Common myeloid progenitor, CD34-positive (primary cell): Measurements from ENCODE around the gene LYPD6B. TPM values are rescaled to one million over a fixed set of nuclear protein-coding genes. Genes with fewer than 3 reads are reported as not detected.
A peak's percentile ranks its signal among the peaks of the same experiment; 100 is the strongest.

Experiments used
- CTCF ChIA-PET: fragments of 350-600 bp; sonication (Branson Sonifier 250); formaldehyde crosslinking; loops from one replicate; lab custom pipeline; 2021; ENCODE audit warnings: antibody characterized with exemption; lab: Charles Lee
- POLR2A ChIA-PET: fragments of 350-600 bp; sonication (Branson Sonifier 250); formaldehyde crosslinking; loops from one replicate; lab custom pipeline; 2021; ENCODE audit warnings: antibody characterized with exemption; lab: Charles Lee
- DNase-seq, 3 donors: peaks; one replicate each; pipeline versions ENCODE4 v3.0.0 to v3.0.0-alpha.2; 2013
- H3K27ac ChIP-seq, 2 experiments: 1 replicate in 1 of 2; 2 replicates in 1 of 2; pipeline ENCODE4 v1.7.0; 2013; ENCODE audit warnings: inconsistent platforms in 2 of 2, low read length in 2 of 2, mild to moderate bottlenecking in 2 of 2, low read depth in 1 of 2, moderate library complexity in 1 of 2; ENCODE audit not compliant: severe bottlenecking in 2 of 2, insufficient read depth in 1 of 2, poor library complexity in 1 of 2
- H3K27me3 ChIP-seq, 5 experiments: replicated peaks in 2 of 5; 1 replicate in 3 of 5; 2 replicates in 2 of 5; pipeline versions ENCODE4 v1.6.1 to v1.7.0; 2013; ENCODE audit warnings: low read length in 4 of 5, mild to moderate bottlenecking in 2 of 5, moderate library complexity in 2 of 5, inconsistent platforms in 1 of 5; ENCODE audit not compliant: insufficient read depth in 5 of 5, control insufficient read depth in 4 of 5
- H3K36me3 ChIP-seq, 4 experiments: 1 replicate in 2 of 4; 2 replicates in 2 of 4; pipeline versions ENCODE4 v1.6.1 to v1.7.0; 2013; ENCODE audit warnings: low read length in 3 of 4, control low read depth in 1 of 4, mild to moderate bottlenecking in 1 of 4; ENCODE audit not compliant: control insufficient read depth in 4 of 4, insufficient read depth in 4 of 4
- H3K4me1 ChIP-seq, 4 experiments: 1 replicate in 3 of 4; 2 replicates in 1 of 4; pipeline versions ENCODE4 v1.6.1 to v1.7.1; 2013; ENCODE audit warnings: low read length in 3 of 4, mild to moderate bottlenecking in 3 of 4, control low read depth in 1 of 4, inconsistent platforms in 1 of 4, moderate library complexity in 1 of 4; ENCODE audit not compliant: control insufficient read depth in 4 of 4, insufficient read depth in 4 of 4; ENCODE audit errors: control extremely low read depth in 1 of 4
- H3K4me3 ChIP-seq, 7 experiments: 1 replicate in 4 of 7; 2 replicates in 3 of 7; pipeline versions ENCODE4 v1.5.1 to v1.7.0; 2013; ENCODE audit warnings: mild to moderate bottlenecking in 7 of 7, low read length in 6 of 7, moderate library complexity in 6 of 7, inconsistent platforms in 2 of 7, low read depth in 2 of 7, control low read depth in 1 of 7; ENCODE audit not compliant: insufficient read depth in 4 of 7, control insufficient read depth in 1 of 7; ENCODE audit errors: extremely low read depth in 1 of 7
- H3K9me3 ChIP-seq, 5 experiments: 1 replicate in 4 of 5; 2 replicates in 1 of 5; pipeline versions ENCODE4 v1.6.1 to v1.7.1; 2013; ENCODE audit warnings: low read length in 4 of 5, mild to moderate bottlenecking in 2 of 5, inconsistent platforms in 1 of 5, low read depth in 1 of 5, moderate library complexity in 1 of 5; ENCODE audit not compliant: control insufficient read depth in 4 of 5, insufficient read depth in 2 of 5; ENCODE audit errors: control extremely low read depth in 1 of 5
- WGBS: methylation state at CpG from one replicate; pipeline ENCODE4 v1.1.5; 2013; ENCODE audit not compliant: insufficient coverage; 5-methylcytosine and 5-hydroxymethylcytosine counted together
- polyA plus RNA-seq: library from polyadenylated mRNA; unstranded; fragments of 120-200 nt; gene quantifications from one replicate; pipeline ENCODE4 v1.2.1, GENCODE V29; 2013

Gene LYPD6B, protein sequence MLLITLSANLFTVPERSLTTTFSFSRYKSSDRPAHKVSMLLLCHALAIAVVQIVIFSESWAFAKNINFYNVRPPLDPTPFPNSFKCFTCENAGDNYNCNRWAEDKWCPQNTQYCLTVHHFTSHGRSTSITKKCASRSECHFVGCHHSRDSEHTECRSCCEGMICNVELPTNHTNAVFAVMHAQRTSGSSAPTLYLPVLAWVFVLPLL
- polyA plus RNA-seq, result 1.3 TPM

DNA sequence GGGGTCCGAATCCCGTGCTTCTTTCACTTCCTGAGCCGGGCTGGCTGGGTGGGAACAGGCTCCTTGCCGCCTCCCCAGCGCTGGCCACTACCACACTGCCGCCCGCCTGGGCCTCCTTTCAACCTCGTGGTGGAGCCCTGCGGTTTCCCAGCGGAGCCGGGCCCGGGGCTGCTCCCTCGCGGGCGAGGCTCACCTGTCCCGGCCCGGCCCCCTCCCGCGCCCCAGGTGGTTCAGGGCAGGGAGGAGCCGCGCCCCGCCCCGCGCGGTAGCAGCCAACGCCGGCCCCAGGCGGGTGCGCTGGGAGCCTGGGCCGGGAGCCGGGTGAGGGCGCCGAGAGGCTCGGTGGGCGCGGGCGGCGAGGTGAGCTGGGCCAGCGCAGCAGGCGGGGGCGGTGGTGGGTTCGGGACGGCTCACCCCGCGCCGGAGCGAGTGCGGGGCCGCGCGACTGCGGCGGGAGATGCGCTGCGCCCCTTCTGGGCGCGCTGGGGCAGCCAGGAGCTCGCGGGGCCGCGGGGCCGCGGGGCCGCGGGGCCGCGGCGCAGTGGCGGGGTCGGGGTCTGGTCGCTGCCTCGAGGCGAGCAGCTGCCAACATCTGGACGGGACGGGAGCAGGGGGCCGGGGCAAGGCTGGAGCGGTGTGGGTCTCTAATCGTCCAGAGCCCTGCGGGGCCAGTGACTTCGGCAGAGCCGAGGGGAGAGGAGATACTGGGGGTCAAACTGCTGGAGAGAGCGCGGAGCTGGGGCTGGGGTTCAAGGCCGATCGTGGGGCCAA is at the start of gene LYPD6B:
Gene LYPD6B (plus strand): TSS at position 258 of the 771 bp plus-strand sequence. CDS start 92,250 bp downstream, outside the sequence.
- POLR2A ChIA-PET, result no interaction called here
- Histone ChIP-seq H3K4me1 (peaks cover 0 to 15% (median 11%) of the 10 kb centered on the region in 4 experiments), H3K4me3 (peak within 1 kb of the TSS in 6 of 7 experiments; percentile 13 to 68 (median 54)), H3K27me3 (peaks cover 0 to 30% (median 19%) of the 10 kb centered on the region in 5 experiments), H3K27ac (no peak within 1 kb of the TSS), H3K9me3 (no peaks in the 10 kb centered on the region), H3K36me3 (no peaks in the 10 kb centered on the region)
- CTCF ChIA-PET, result interaction anchor here (0.6 to 2.2 kb wide), 9 partner anchors 11 to 518 kb away, joined by 3 to 12 read pairs (median 4); no protein-coding TSS in a partner anchor
- DNase-seq, result peak; percentile 8 to 58 (median 31)
- 1% methylated on average over 61 of the region's 85 CpGs for WGBS

DNA sequence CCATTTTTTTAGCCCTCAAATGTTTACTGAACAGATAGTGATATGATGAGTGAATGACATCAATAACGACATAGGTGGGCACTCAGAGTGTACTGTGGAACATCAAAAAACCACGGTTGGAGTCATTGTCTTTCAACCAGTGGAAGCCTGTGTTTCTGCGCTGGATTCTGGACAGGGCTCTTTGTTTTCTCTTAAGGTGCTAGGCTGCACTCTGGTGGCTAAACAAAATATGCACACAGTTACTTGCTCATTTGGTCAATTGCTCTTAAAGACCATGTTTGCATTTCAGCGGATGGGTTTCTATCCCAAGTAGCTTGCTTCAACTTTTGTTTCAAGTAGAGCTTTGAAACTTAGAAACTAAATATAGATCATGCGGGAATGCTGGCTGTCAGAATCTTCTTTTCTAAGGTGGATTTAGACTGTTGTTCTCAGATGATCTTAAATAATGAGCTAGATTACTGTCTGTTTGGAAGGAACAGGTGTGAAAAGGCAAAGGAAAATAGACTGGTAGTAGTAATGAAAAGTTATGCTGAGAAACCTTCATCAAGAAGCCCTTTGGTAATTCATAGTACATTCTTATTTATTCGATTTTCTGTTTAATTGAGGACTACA is 48.5 kb upstream of the LYPD6B start:
- Histone ChIP-seq H3K27ac (no peak overlapping the region), H3K9me3 (no peaks in the 10 kb centered on the region), H3K27me3 (no peaks in the 10 kb centered on the region), H3K4me1 (peaks cover 0 to 12% (median 0%) of the 10 kb centered on the region in 4 experiments), H3K36me3 (no peaks in the 10 kb centered on the region), H3K4me3 (no peak overlapping the region)
- 32% methylated on average over 5 of the region's 6 CpGs for WGBS
- DNase-seq, result peak; percentile 88 to 94 (median 88)
- CTCF ChIA-PET, result interaction anchor here (0.6 to 4.4 kb wide), 14 partner anchors 10 to 1057 kb away, joined by 3 to 33 read pairs (median 3); no protein-coding TSS in a partner anchor
- POLR2A ChIA-PET, result no interaction called here

DNA sequence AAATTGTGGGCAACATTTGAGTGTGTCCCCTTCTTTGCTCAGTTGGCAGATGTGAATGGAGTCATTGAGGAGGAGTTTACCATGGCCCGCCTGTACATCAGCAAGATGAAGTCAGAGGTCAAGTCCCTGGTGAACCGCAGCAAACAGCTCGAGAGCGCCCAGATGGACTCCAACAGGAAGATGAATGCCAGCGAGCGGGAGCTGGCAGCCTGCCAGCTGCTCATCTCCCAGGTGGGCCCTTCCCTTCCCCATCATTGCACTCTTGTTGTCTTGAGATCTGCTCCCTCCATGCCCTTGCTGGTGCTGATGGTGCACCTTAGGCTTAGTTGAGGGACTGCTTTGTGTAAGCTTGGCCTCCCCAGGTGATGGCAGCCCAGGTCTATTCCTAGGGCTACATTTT is 47.5 kb upstream of the LYPD6B start:
- H3K36me3 ChIP-seq, result no peaks in the 10 kb centered on the region
- no peak overlapping the region for H3K4me3 ChIP-seq
- peaks cover 0 to 12% (median 1%) of the 10 kb centered on the region in 4 experiments for H3K4me1 ChIP-seq
- DNase-seq, result no peak
- POLR2A ChIA-PET, result no interaction called here
- no peak overlapping the region for H3K27ac ChIP-seq
- CTCF ChIA-PET, result interaction anchor here (0.8 to 4.4 kb wide), 9 partner anchors 12 to 1055 kb away, joined by 3 to 33 read pairs (median 4); no protein-coding TSS in a partner anchor
- H3K27me3 ChIP-seq, result no peaks in the 10 kb centered on the region
- 95% methylated on average over 6 of the region's 6 CpGs for WGBS
- no peaks in the 10 kb centered on the region for H3K9me3 ChIP-seq

DNA sequence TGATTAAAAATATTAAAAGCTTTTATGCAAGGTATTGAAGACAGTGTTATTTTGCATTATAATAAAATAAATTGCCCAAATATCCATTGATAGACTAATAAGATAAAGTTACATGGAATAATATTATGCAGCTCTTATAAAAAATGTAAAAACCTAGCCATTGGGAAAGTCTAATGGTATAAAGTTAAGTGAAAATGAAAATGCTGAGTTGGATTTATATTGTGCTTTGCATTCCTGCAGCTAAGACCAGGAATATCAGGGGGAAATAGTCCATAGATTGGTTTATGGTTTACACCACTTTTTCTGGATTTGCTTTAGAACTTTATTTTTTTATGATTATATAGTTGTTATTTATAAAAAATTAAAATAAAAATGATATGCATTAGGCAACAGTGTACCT is 46.1 kb upstream of the LYPD6B start:
- no peak for DNase-seq
- no peaks in the 10 kb centered on the region for H3K27me3 ChIP-seq
- H3K4me1 ChIP-seq, result peaks cover 0 to 5% (median 1%) of the 10 kb centered on the region in 4 experiments
- CTCF ChIA-PET, result interaction anchor here (1.6 to 4.4 kb wide), 4 partner anchors 24 to 1056 kb away, joined by 3 to 33 read pairs (median 8); no protein-coding TSS in a partner anchor
- POLR2A ChIA-PET, result no interaction called here
- no peaks in the 10 kb centered on the region for H3K36me3 ChIP-seq
- H3K9me3 ChIP-seq, result no peaks in the 10 kb centered on the region
- H3K4me3 ChIP-seq, result no peak overlapping the region
- no peak overlapping the region for H3K27ac ChIP-seq

DNA sequence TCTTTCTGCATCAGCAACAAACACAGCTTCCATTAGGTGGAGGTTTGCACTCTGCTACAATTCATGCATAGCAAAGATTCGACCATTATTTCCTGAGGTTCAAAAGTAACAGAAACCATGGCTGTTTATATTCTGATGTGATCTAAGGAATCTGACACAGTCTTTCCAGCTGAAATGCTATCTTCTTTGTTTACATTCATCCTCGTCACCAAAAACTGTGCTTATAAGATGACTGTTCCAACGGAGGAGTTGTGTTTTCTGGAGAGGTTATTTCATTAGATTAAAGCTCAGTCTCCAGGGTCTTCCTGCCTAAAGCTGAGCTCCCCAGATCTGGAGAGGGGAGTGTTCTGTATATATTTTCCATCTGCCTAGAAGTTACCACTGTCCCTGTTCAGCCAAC is 45.1 kb upstream of the LYPD6B start:
- CTCF ChIA-PET, result interaction anchor here (1.0 to 4.4 kb wide), 3 partner anchors 79 to 1057 kb away, joined by 3 to 33 read pairs (median 8); no protein-coding TSS in a partner anchor
- Histone ChIP-seq H3K27ac (no peak overlapping the region), H3K4me1 (peaks cover 0 to 2% (median 0%) of the 10 kb centered on the region in 4 experiments), H3K4me3 (no peak overlapping the region), H3K9me3 (no peaks in the 10 kb centered on the region), H3K27me3 (no peaks in the 10 kb centered on the region), H3K36me3 (no peaks in the 10 kb centered on the region)
- WGBS, result 100% methylated on average over 2 of the region's 3 CpGs
- no peak for DNase-seq
- POLR2A ChIA-PET, result no interaction called here

DNA sequence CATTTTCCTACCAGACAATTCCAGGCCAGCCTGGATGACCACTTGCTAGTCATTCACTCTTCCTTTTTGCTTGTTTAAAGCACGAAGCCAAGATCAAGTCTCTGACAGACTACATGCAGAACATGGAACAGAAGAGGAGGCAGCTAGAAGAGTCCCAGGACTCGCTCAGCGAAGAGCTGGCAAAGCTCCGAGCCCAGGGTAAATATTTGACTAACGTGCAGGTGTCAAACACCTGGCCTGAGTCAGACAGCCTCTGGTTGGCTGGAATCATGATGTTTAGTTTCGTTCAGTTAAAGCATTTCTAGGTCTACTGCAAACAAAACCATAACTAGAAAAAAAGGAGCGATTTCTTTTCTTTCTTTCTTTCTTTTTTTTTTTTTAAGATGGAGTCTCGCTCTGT is 44.2 kb upstream of the LYPD6B start:
- Histone ChIP-seq H3K27ac (no peak overlapping the region), H3K4me1 (peaks cover 0 to 2% (median 0%) of the 10 kb centered on the region in 4 experiments), H3K27me3 (no peaks in the 10 kb centered on the region), H3K36me3 (no peaks in the 10 kb centered on the region), H3K4me3 (no peak overlapping the region), H3K9me3 (no peaks in the 10 kb centered on the region)
- no peak for DNase-seq
- WGBS, result 98% methylated on average over 6 of the region's 8 CpGs
- POLR2A ChIA-PET, result no interaction called here
- CTCF ChIA-PET, result interaction anchor here (1.9 kb wide), 1 partner anchor 11 kb away, joined by 4 read pairs; no protein-coding TSS in a partner anchor
